ENCODE data around the gene ERI3. TPM values are rescaled to one million over a fixed set of nuclear protein-coding genes. Genes with fewer than 3 reads are reported as not detected.

ERI3 gene
- total and polyA plus RNA-seq, 2 experiments from 2014 or later = 59.4 to 93.2 TPM

DNA sequence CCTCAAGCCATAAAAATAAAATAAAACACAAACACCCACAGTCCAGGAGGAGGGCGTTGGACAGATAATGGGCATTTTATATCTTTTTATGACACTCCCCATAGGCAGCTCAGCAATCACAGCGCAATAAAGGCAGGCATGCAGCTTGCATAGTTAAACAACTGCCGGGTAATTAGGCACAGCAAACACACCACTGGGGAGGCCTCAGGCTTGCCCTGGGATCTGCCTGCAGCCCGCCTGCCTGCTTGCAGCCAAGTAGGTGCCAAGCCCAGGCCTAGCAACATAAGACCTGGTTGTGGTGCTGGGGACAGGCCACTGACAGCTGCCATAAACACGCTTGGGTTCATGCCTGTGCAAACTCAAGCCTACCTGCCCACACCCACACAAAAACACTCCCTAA, 87.6 kb downstream of the ERI3 start:
- H3K4me3 ChIP-seq = no peak overlapping the region
- no peaks in the 10 kb centered on the region for H3K27me3 ChIP-seq
- WGBS (ENCODE audit: low lambda C conversion rate, missing lambda C conversion rate) = 46% methylated on average over 5 of the region's 5 CpGs
- H3K4me2 ChIP-seq = peak overlapping the region; percentile 5
- H3K9me3 ChIP-seq (ENCODE audit: low read depth) = no peaks in the 10 kb centered on the region
- no peaks in the 10 kb centered on the region for H3K79me2 ChIP-seq
- no peak overlapping the region for H2AFZ ChIP-seq
- no peaks in the 10 kb centered on the region for H3K9me2 ChIP-seq (replicated peaks; ENCODE audit: insufficient read depth)
- no peaks in the 10 kb centered on the region for H3K36me3 ChIP-seq (replicated peaks; ENCODE audit: insufficient read depth, low read depth)
- peaks cover 33% of the 10 kb centered on the region for H3K4me1 ChIP-seq (ENCODE audit: insufficient read depth)
- peak overlapping the region; percentile 66 for H3K27ac ChIP-seq
- H4K20me1 ChIP-seq (ENCODE audit: insufficient read depth, poor library complexity, severe bottlenecking) = no peaks in the 10 kb centered on the region
- TF ChIP-seq EZH2phosphoT487 (IDR thresholded peaks at IDR 0.05; ENCODE audit: low read depth, severe bottlenecking, unreplicated experiment) (no peak), EZH2 (IDR thresholded peaks at IDR 0.05; ENCODE audit: borderline replicate concordance) (no peak)
- TF ChIP-seq, protein P1, sequence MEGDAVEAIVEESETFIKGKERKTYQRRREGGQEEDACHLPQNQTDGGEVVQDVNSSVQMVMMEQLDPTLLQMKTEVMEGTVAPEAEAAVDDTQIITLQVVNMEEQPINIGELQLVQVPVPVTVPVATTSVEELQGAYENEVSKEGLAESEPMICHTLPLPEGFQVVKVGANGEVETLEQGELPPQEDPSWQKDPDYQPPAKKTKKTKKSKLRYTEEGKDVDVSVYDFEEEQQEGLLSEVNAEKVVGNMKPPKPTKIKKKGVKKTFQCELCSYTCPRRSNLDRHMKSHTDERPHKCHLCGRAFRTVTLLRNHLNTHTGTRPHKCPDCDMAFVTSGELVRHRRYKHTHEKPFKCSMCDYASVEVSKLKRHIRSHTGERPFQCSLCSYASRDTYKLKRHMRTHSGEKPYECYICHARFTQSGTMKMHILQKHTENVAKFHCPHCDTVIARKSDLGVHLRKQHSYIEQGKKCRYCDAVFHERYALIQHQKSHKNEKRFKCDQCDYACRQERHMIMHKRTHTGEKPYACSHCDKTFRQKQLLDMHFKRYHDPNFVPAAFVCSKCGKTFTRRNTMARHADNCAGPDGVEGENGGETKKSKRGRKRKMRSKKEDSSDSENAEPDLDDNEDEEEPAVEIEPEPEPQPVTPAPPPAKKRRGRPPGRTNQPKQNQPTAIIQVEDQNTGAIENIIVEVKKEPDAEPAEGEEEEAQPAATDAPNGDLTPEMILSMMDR (IDR thresholded peaks at IDR 0.05; ENCODE audit: poor library complexity) = no peak
- peak; percentile 72 for DNase-seq (ENCODE audit: low spot score)

DNA sequence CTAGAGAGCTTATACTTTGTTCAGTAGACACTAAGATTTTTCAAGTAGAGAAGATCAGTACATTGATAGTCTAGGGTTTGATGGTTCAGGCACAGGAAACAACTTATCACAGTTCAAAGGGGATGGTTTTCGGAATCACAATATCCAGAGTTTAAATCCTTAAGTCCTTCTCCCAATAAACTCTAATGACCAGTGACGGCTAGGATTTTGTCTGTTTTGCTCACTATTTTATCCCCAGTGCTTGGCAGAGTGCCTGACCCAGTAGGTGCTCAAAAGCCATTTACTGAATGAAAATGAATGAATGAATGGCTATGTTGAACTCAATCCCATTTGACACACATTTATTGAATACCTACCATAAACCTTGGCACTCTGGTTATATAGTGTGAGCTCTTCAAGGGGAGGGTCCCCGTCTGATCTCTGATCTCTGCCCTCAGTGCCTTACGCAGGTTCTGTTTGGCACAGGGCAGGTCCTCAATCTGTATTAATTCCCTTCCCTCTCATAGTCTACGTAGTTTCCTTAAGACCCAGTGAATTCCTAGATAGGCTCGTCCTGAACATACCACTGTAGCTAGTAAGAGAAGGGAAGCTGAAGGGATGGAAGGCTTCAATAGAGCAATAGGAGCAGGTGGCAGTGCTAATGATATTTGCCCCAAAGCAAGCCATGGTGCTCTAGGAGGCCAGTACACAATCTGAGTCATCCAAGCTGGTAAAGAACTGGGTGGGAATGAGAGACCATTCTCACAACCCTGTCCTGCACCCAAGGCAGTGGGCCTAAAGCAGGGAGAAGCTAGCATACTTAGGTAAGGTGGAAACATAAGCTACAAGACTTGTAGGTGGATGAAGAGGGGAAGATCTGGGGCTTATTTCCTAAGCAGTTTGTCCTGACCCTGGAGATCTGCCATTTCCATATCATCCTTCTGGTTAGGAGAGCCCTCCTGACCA, 88.4 kb downstream of the ERI3 start:
- H3K27ac ChIP-seq = peak overlapping the region; percentile 38
- no peak overlapping the region for H3K4me2 ChIP-seq
- no peak overlapping the region for H2AFZ ChIP-seq
- TF ChIP-seq, protein P1 (IDR thresholded peaks at IDR 0.05; ENCODE audit: poor library complexity) = no peak
- TF ChIP-seq EZH2phosphoT487 (IDR thresholded peaks at IDR 0.05; ENCODE audit: low read depth, severe bottlenecking, unreplicated experiment) = no peak
- TF ChIP-seq EZH2 (IDR thresholded peaks at IDR 0.05; ENCODE audit: borderline replicate concordance) = no peak
- 84% methylated on average over 6 of the region's 6 CpGs for WGBS (ENCODE audit: low lambda C conversion rate, missing lambda C conversion rate)
- no peaks in the 10 kb centered on the region for H4K20me1 ChIP-seq (ENCODE audit: insufficient read depth, poor library complexity, severe bottlenecking)
- H3K9me2 ChIP-seq (replicated peaks; ENCODE audit: insufficient read depth) = no peaks in the 10 kb centered on the region
- no peaks in the 10 kb centered on the region for H3K36me3 ChIP-seq (replicated peaks; ENCODE audit: insufficient read depth, low read depth)
- H3K4me3 ChIP-seq = no peak overlapping the region
- H3K79me2 ChIP-seq = no peaks in the 10 kb centered on the region
- no peak for DNase-seq (ENCODE audit: low spot score)
- H3K9me3 ChIP-seq (ENCODE audit: low read depth) = no peaks in the 10 kb centered on the region
- H3K27me3 ChIP-seq = no peaks in the 10 kb centered on the region
- H3K4me1 ChIP-seq (ENCODE audit: insufficient read depth) = peaks cover 33% of the 10 kb centered on the region

DNA sequence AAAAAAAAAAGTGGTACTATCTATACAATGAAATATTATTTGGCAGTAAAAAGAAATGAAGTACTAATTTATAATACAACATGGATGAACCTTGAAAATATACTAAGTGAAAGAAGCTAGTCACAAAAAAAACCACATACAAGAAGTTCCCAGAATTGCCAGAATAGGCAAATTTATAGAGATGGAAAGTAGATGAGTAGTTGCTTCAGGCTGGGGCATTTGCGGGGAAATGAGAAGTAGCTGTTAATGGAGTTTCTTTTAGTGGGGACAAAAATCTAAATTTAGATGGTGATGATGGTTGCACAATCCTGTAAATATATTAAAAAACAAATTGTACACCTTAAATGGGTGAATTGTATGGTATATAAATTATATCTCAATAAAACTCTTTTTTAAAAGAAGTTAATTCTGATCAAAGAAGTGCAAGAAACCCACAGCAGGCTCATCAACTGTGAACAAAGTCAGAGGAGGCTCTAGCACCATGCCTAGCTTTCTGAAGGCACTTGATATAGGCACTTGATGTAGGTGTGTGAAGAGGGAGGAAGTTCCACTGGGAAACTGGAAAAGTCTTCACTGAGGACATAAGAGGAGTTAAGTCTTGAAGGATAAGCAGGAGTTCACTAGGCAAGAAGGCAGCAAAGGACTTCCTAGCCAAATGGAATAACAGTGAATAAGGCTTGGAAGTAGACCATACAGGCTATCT, 89.2 kb downstream of the ERI3 start:
- DNase-seq (ENCODE audit: low spot score) = no peak
- no peaks in the 10 kb centered on the region for H3K27me3 ChIP-seq
- TF ChIP-seq EZH2 (IDR thresholded peaks at IDR 0.05; ENCODE audit: borderline replicate concordance) (no peak), EZH2phosphoT487 (IDR thresholded peaks at IDR 0.05; ENCODE audit: low read depth, severe bottlenecking, unreplicated experiment) (no peak)
- TF ChIP-seq, protein P1 (IDR thresholded peaks at IDR 0.05; ENCODE audit: poor library complexity) = no peak
- no peaks in the 10 kb centered on the region for H3K9me2 ChIP-seq (replicated peaks; ENCODE audit: insufficient read depth)
- no peaks in the 10 kb centered on the region for H3K36me3 ChIP-seq (replicated peaks; ENCODE audit: insufficient read depth, low read depth)
- no peaks in the 10 kb centered on the region for H3K9me3 ChIP-seq (ENCODE audit: low read depth)
- H3K79me2 ChIP-seq = no peaks in the 10 kb centered on the region
- H3K4me2 ChIP-seq = no peak overlapping the region
- no peaks in the 10 kb centered on the region for H4K20me1 ChIP-seq (ENCODE audit: insufficient read depth, poor library complexity, severe bottlenecking)
- WGBS (ENCODE audit: low lambda C conversion rate, missing lambda C conversion rate) = 97% methylated on average over 1 of the region's 1 CpG
- peak overlapping the region; percentile 38 for H3K27ac ChIP-seq
- peaks cover 31% of the 10 kb centered on the region for H3K4me1 ChIP-seq (ENCODE audit: insufficient read depth)
- no peak overlapping the region for H2AFZ ChIP-seq
- no peak overlapping the region for H3K4me3 ChIP-seq
